H9 (cell line): ENCODE results near the gene SHTN1. TPM values are rescaled to one million over a fixed set of nuclear protein-coding genes. Genes with fewer than 3 reads are reported as not detected.

ENCODE experiments used
- DNase-seq: peaks from one replicate; pipeline ENCODE4 v3.0.0-alpha.2; 2017
- H2AFZ ChIP-seq: one replicate; pipeline ENCODE4 v1.6.1; 2013; ENCODE audit warnings: mild to moderate bottlenecking, low read length, control low read depth, moderate library complexity
- H2AK5ac ChIP-seq: 2 replicates; pipeline ENCODE4 v1.6.1; 2013; ENCODE audit warnings: low read length, control low read depth, mixed read lengths; ENCODE audit not compliant: insufficient read length
- H2BK120ac ChIP-seq: one replicate; pipeline ENCODE4 v1.6.1; 2013; ENCODE audit warnings: low read depth, mild to moderate bottlenecking, low read length, control low read depth, inconsistent platforms; ENCODE audit not compliant: poor library complexity, severe bottlenecking
- H2BK12ac ChIP-seq: 2 replicates; pipeline ENCODE4 v1.6.1; 2013; ENCODE audit warnings: low read length, control low read depth, mixed read lengths, low read depth; ENCODE audit not compliant: insufficient read length
- H2BK15ac ChIP-seq: 2 replicates; pipeline ENCODE4 v1.6.1; 2013; ENCODE audit warnings: low read depth, low read length, control low read depth
- H2BK20ac ChIP-seq: one replicate; pipeline ENCODE4 v1.6.1; 2013; ENCODE audit warnings: low read depth, mild to moderate bottlenecking, low read length, control low read depth, inconsistent platforms; ENCODE audit not compliant: poor library complexity, severe bottlenecking
- H2BK5ac ChIP-seq: 2 replicates; pipeline ENCODE4 v1.6.1; 2013; ENCODE audit warnings: low read length, control low read depth, mixed read lengths; ENCODE audit not compliant: insufficient read length
- H3K14ac ChIP-seq: 2 replicates; pipeline ENCODE4 v1.6.1; 2013; ENCODE audit warnings: low read length, control low read depth; ENCODE audit not compliant: insufficient read depth
- H3K18ac ChIP-seq: 2 replicates; pipeline ENCODE4 v1.6.1; 2013; ENCODE audit warnings: low read depth, mild to moderate bottlenecking, mixed read lengths, low read length, control low read depth; ENCODE audit not compliant: insufficient read length
- H3K23ac ChIP-seq: 2 replicates; pipeline ENCODE4 v1.6.1; 2013; ENCODE audit warnings: low read length, control low read depth, mixed read lengths, low read depth; ENCODE audit not compliant: insufficient read length
- H3K23me2 ChIP-seq: 2 replicates; pipeline ENCODE4 v1.6.1; 2013; ENCODE audit warnings: low read depth, mild to moderate bottlenecking, mixed read lengths, low read length, control low read depth; ENCODE audit not compliant: insufficient read length, poor library complexity, severe bottlenecking
- H3K27ac ChIP-seq: 2 replicates; pipeline ENCODE4 v1.5.1; 2013; ENCODE audit warnings: low read length, control low read depth, mixed read lengths, low read depth; ENCODE audit not compliant: insufficient read length
- H3K27me3 ChIP-seq: 2 replicates; pipeline ENCODE4 v1.6.1; 2013; ENCODE audit warnings: low read length, control low read depth, inconsistent platforms; ENCODE audit not compliant: insufficient read depth
- H3K4ac ChIP-seq: 2 replicates; pipeline ENCODE4 v1.6.1; 2013; ENCODE audit warnings: low read depth, mild to moderate bottlenecking, control low read depth, inconsistent platforms, low read length, moderate library complexity
- H3K4me1 ChIP-seq: 2 replicates; pipeline ENCODE4 v1.6.1; 2013; ENCODE audit warnings: low read length, control low read depth, inconsistent platforms; ENCODE audit not compliant: insufficient read depth
- H3K4me2 ChIP-seq: 2 replicates; pipeline ENCODE4 v1.6.1; 2013; ENCODE audit warnings: low read length, control low read depth, mixed read lengths; ENCODE audit not compliant: insufficient read length, insufficient read depth
- H3K56ac ChIP-seq: 2 replicates; pipeline ENCODE4 v1.6.1; 2013; ENCODE audit warnings: low read depth, mild to moderate bottlenecking, mixed read lengths, low read length, control low read depth; ENCODE audit not compliant: insufficient read length
- H3K79me1 ChIP-seq: 2 replicates; pipeline ENCODE4 v1.6.1; 2013; ENCODE audit warnings: low read depth, mild to moderate bottlenecking, moderate library complexity, low read length, control low read depth, inconsistent platforms; ENCODE audit not compliant: insufficient read depth, poor library complexity, severe bottlenecking
- H3K79me2 ChIP-seq: 2 replicates; pipeline ENCODE4 v1.6.1; 2013; ENCODE audit warnings: low read length, control low read depth, inconsistent platforms; ENCODE audit not compliant: insufficient read depth
- H3K9ac ChIP-seq: 2 replicates; pipeline ENCODE4 v1.6.1; 2013; ENCODE audit warnings: low read length, control low read depth, mixed read lengths; ENCODE audit not compliant: insufficient read length; ENCODE audit errors: extremely low read depth
- H3K9me3 ChIP-seq: one replicate; pipeline ENCODE4 v1.6.1; 2013; ENCODE audit warnings: low read depth, low read length, inconsistent platforms; ENCODE audit not compliant: control insufficient read depth
- H3T11ph ChIP-seq: one replicate; pipeline ENCODE4 v1.6.1; 2013; ENCODE audit warnings: mild to moderate bottlenecking, low read length, control low read depth, inconsistent platforms
- H4K20me1 ChIP-seq: one replicate; pipeline ENCODE4 v1.6.1; 2013; ENCODE audit not compliant: control insufficient read depth, insufficient read length, insufficient read depth
- H4K5ac ChIP-seq: 2 replicates; pipeline ENCODE4 v1.6.1; 2013; ENCODE audit warnings: low read depth, mild to moderate bottlenecking, mixed read lengths, low read length, control low read depth; ENCODE audit not compliant: insufficient read length
- H4K8ac ChIP-seq: replicated peaks from 2 replicates; pipeline ENCODE4 v1.6.1; 2013; ENCODE audit warnings: low read length, control low read depth, mixed read lengths, low read depth; ENCODE audit not compliant: insufficient read length
- H4K91ac ChIP-seq: 2 replicates; pipeline ENCODE4 v1.6.1; 2013; ENCODE audit warnings: low read depth, mild to moderate bottlenecking, moderate library complexity, mixed read lengths, low read length, control low read depth; ENCODE audit not compliant: insufficient read length
- H3K27ac Mint-ChIP-seq, 3 experiments: 2 replicates in 2 of 3; 3 replicates in 1 of 3; pipeline ENCODE4 v1.8.0; 2020 to 2021; ENCODE audit warnings: mixed read lengths in 3 of 3, mild to moderate bottlenecking in 1 of 3, moderate library complexity in 1 of 3
- H3K27me3 Mint-ChIP-seq: 2 replicates; pipeline ENCODE4 v1.8.0; 2021; ENCODE audit warnings: low read depth, mild to moderate bottlenecking, moderate library complexity, mixed read lengths
- H3K36me3 Mint-ChIP-seq, 3 experiments: 2 replicates in 2 of 3; 3 replicates in 1 of 3; pipeline ENCODE4 v1.8.0; 2020 to 2021; ENCODE audit warnings: low read depth in 3 of 3, mixed read lengths in 3 of 3; ENCODE audit not compliant: insufficient read depth in 1 of 3
- H3K4me1 Mint-ChIP-seq, 2 experiments: 2 replicates each; pipeline ENCODE4 v1.8.0; 2020; ENCODE audit warnings: mixed read lengths in 2 of 2
- H3K4me3 Mint-ChIP-seq, 2 experiments: 2 replicates in 1 of 2; 3 replicates in 1 of 2; pipeline ENCODE4 v1.8.0; 2020 to 2021; ENCODE audit warnings: mild to moderate bottlenecking in 2 of 2, mixed read lengths in 2 of 2, moderate library complexity in 1 of 2
- H3K9me3 Mint-ChIP-seq, 2 experiments: 2 replicates in 1 of 2; 3 replicates in 1 of 2; pipeline ENCODE4 v1.8.0; 2020; ENCODE audit warnings: mild to moderate bottlenecking in 2 of 2, mixed read lengths in 2 of 2, moderate library complexity in 1 of 2
- WGBS: extraction: QIAGEN DNeasy Blood & Tissue Kit; methylation state at CpG from one replicate; pipeline ENCODE4 v1.1.7; 2013; ENCODE audit warnings: missing lambda C conversion rate, low lambda C conversion rate, mixed read lengths; ENCODE audit not compliant: insufficient read length; ENCODE audit errors: extremely low coverage; 5-methylcytosine and 5-hydroxymethylcytosine counted together
- total RNA-seq: library from RNA; stranded (reverse); gene quantifications from 2 replicates; pipeline ENCODE4 v1.2.1, GENCODE V29; 2021
- TF ChIP-seq, protein P1 (sequence below): fragments of 200-600 bp; sonication (generic); conservative IDR thresholded peaks from 3 replicates; pipeline ENCODE4 v1.8.0; 2021; ENCODE audit warnings: antibody characterized with exemption, mild to moderate bottlenecking

Gene SHTN1
- total RNA-seq, 1 experiment from 2014 or later: 22.1 TPM

DNA sequence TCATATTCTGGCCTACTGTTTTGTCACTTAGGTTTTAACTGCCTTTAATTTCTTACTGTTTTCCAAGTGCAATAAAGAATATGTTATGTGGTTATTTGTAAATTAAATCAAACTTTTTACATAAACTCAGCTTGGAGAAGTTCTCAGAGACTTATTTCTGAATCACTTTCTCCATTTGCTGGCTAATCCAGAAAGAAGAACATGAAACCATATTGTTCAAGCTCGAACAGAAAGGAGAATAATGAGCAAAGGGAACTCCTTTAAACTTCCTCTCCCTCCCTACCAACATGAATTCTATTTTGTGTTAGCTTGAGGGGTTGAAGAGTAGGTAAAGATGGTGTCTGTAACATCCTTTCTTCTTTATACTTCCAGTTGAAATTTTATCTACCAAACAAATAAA lies 52.3 kb downstream of the SHTN1 start:
- no CpG with 5 or more reads among the region's 1 CpG for WGBS
- H3K4me1 Mint-ChIP-seq: peaks cover 8 to 9% of the 10 kb centered on the region in 2 experiments

More for the DNA sequence above, 52.3 kb downstream of the SHTN1 start:
- Histone ChIP-seq H2BK12ac (no peak overlapping the region), H3K27ac (no peak overlapping the region), H3K14ac (no peak overlapping the region), H2AK5ac (no peak overlapping the region), H4K20me1 (no peaks in the 10 kb centered on the region), H3K4ac (no peak overlapping the region), H3K9ac (no peak overlapping the region), H3K18ac (no peak overlapping the region), H2BK20ac (no peak overlapping the region), H4K5ac (no peak overlapping the region), H2AFZ (no peak overlapping the region), H3K23me2 (no peaks in the 10 kb centered on the region), H2BK15ac (no peak overlapping the region), H3K4me1 (peaks cover 4% of the 10 kb centered on the region), H3K79me1 (no peaks in the 10 kb centered on the region), H2BK5ac (no peak overlapping the region), H4K91ac (no peak overlapping the region), H3K56ac (no peak overlapping the region), H3K9me3 (no peaks in the 10 kb centered on the region), H3K27me3 (no peaks in the 10 kb centered on the region), H4K8ac (no peak overlapping the region), H3K4me2 (no peak overlapping the region), H3K23ac (no peak overlapping the region), H3K79me2 (no peaks in the 10 kb centered on the region), H3T11ph (no peak overlapping the region), H2BK120ac (no peak overlapping the region)
- no peak for DNase-seq
- H3K9me3 Mint-ChIP-seq: no peaks in the 10 kb centered on the region
- H3K27me3 Mint-ChIP-seq: no peaks in the 10 kb centered on the region
- H3K27ac Mint-ChIP-seq: no peak overlapping the region
- H3K4me3 Mint-ChIP-seq: no peak overlapping the region
- TF ChIP-seq, protein P1, sequence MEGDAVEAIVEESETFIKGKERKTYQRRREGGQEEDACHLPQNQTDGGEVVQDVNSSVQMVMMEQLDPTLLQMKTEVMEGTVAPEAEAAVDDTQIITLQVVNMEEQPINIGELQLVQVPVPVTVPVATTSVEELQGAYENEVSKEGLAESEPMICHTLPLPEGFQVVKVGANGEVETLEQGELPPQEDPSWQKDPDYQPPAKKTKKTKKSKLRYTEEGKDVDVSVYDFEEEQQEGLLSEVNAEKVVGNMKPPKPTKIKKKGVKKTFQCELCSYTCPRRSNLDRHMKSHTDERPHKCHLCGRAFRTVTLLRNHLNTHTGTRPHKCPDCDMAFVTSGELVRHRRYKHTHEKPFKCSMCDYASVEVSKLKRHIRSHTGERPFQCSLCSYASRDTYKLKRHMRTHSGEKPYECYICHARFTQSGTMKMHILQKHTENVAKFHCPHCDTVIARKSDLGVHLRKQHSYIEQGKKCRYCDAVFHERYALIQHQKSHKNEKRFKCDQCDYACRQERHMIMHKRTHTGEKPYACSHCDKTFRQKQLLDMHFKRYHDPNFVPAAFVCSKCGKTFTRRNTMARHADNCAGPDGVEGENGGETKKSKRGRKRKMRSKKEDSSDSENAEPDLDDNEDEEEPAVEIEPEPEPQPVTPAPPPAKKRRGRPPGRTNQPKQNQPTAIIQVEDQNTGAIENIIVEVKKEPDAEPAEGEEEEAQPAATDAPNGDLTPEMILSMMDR: no peak
- peaks cover 0 to 18% (median 4%) of the 10 kb centered on the region in 3 experiments; a peak in 4 of 7 replicates for H3K36me3 Mint-ChIP-seq
